Panc1 (cell line): ENCODE results near the gene PPFIA1.

ENCODE experiments used
- TF ChIP-seq, protein P1 (sequence below): fragments of 450-650 bp; IDR thresholded peaks from 2 replicates; pipeline ENCODE4 v1.5.1; 2017; ENCODE audit warnings: mild to moderate bottlenecking
- TF ChIP-seq, protein P2 (sequence below), 2 experiments: IDR thresholded peaks; 2 replicates each; pipeline ENCODE4 v1.6.1; 2011 to 2012; ENCODE audit warnings: low read depth in 2 of 2, control low read depth in 1 of 2, low read length in 1 of 2, mild to moderate bottlenecking in 1 of 2, moderate library complexity in 1 of 2; ENCODE audit not compliant: insufficient read depth in 1 of 2

DNA sequence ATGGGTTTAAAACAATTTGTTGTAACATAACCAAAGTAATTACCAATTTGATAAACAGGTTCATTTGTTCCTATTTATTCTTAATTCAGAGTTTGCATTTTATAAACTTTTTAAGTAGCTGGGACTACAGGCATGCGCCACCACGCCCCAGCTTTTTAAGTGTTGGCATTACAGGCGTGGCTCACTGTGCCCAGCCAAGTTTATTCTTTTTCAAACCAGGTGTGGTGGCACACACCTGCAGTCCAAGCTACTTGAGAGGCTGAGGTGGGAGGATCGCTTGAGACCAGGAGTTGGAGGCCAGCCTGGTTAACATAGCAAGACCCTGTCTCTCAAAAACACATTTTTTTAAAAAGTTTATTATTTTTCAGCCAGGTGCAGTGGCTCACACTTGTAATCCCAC is 19.1 kb downstream of the PPFIA1 start:
- TF ChIP-seq, protein P1, sequence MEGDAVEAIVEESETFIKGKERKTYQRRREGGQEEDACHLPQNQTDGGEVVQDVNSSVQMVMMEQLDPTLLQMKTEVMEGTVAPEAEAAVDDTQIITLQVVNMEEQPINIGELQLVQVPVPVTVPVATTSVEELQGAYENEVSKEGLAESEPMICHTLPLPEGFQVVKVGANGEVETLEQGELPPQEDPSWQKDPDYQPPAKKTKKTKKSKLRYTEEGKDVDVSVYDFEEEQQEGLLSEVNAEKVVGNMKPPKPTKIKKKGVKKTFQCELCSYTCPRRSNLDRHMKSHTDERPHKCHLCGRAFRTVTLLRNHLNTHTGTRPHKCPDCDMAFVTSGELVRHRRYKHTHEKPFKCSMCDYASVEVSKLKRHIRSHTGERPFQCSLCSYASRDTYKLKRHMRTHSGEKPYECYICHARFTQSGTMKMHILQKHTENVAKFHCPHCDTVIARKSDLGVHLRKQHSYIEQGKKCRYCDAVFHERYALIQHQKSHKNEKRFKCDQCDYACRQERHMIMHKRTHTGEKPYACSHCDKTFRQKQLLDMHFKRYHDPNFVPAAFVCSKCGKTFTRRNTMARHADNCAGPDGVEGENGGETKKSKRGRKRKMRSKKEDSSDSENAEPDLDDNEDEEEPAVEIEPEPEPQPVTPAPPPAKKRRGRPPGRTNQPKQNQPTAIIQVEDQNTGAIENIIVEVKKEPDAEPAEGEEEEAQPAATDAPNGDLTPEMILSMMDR, result no peak
- TF ChIP-seq, protein P2, sequence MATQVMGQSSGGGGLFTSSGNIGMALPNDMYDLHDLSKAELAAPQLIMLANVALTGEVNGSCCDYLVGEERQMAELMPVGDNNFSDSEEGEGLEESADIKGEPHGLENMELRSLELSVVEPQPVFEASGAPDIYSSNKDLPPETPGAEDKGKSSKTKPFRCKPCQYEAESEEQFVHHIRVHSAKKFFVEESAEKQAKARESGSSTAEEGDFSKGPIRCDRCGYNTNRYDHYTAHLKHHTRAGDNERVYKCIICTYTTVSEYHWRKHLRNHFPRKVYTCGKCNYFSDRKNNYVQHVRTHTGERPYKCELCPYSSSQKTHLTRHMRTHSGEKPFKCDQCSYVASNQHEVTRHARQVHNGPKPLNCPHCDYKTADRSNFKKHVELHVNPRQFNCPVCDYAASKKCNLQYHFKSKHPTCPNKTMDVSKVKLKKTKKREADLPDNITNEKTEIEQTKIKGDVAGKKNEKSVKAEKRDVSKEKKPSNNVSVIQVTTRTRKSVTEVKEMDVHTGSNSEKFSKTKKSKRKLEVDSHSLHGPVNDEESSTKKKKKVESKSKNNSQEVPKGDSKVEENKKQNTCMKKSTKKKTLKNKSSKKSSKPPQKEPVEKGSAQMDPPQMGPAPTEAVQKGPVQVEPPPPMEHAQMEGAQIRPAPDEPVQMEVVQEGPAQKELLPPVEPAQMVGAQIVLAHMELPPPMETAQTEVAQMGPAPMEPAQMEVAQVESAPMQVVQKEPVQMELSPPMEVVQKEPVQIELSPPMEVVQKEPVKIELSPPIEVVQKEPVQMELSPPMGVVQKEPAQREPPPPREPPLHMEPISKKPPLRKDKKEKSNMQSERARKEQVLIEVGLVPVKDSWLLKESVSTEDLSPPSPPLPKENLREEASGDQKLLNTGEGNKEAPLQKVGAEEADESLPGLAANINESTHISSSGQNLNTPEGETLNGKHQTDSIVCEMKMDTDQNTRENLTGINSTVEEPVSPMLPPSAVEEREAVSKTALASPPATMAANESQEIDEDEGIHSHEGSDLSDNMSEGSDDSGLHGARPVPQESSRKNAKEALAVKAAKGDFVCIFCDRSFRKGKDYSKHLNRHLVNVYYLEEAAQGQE (IDR thresholded peaks at IDR 0.05; ENCODE audit: insufficient read depth in 1 of 2, low read depth in 2 of 2, low read length in 1 of 2), result no peak
